ENCODE results near the gene CCDC186.

GRCh38 chr10:114168450-114169009, 5.5 kb downstream of the CCDC186 start:
- TF ChIP-seq POLR2AphosphoS5 (IDR thresholded peaks at IDR 0.05; ENCODE audit: borderline replicate concordance, low read depth, low read length) (no peak), EZH2 (IDR thresholded peaks at IDR 0.05) (no peak)
